A549 treated with AZD9567 at 1 μM for 4 hours (cell line): ENCODE data around the gene RPL10A. TPM values are rescaled to one million over a fixed set of nuclear protein-coding genes. Genes with fewer than 3 reads are reported as not detected.

ENCODE experiments used
- total RNA-seq: library from RNA; stranded (reverse); fragments of 200-300 nt; extraction: Qiagen RNA extraction; gene quantifications from 5 replicates; pipeline ENCODE4 v1.2.3, GENCODE V29; 2022; ENCODE audit not compliant: insufficient read depth

Gene RPL10A
- 1,407 to 1,588 TPM (median 1,574 TPM) in 5 replicates for total RNA-seq

GRCh38 chr6:35468181-35468979 lies at the start of gene RPL10A:
Gene RPL10A (plus strand): TSS chr6:35468401. CDS start chr6:35468435, 34 bp downstream.

DNA sequence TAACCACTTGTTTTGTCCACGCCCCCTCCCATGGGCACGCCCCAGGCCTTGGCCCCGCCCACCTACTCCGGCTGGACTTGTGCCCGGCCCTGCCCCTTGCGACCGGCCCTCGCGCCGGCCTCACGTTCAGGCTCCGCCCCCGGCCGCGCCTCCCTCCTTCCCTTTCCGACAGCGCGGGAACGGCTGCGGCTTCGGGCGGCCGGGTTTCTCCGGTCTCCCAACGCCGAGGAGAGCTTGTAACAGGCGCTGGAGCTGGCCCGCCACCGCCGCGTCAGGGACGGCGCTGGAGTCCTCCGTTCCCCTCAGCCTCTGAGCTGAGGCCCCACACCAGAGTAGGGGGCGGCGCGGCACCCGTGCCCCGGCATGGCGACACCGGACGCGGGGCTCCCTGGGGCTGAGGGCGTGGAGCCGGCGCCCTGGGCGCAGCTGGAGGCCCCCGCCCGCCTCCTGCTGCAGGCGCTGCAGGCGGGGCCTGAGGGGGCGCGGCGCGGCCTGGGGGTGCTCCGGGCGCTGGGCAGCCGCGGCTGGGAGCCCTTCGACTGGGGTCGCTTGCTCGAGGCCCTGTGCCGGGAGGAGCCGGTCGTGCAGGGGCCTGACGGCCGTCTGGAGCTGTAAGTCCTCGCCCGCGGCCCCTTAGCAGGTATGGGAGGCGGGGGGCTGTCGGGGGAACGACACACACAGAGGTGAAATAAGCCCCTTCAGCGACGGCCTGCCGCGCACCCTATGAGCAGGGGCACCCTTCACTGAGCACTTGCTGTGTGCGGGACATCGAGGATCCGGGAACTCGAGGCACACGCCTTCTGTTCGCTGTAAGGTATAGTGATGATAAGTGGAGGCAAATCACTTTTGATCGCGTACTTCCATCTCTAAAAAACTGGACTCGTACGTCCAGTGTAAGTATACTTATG lies 15.8 kb upstream of the RPL10A start, which contains the start of gene FANCE:
FANCE (plus strand) TSS at position 156 of the 908 bp plus-strand sequence; CDS start at position 364, 208 bp downstream.

GRCh38 chr6:35496841-35497570 lies 28.8 kb downstream of the RPL10A start, which contains the start of gene TEAD3:
Gene TEAD3 (minus strand): TSS chr6:35497079.

DNA sequence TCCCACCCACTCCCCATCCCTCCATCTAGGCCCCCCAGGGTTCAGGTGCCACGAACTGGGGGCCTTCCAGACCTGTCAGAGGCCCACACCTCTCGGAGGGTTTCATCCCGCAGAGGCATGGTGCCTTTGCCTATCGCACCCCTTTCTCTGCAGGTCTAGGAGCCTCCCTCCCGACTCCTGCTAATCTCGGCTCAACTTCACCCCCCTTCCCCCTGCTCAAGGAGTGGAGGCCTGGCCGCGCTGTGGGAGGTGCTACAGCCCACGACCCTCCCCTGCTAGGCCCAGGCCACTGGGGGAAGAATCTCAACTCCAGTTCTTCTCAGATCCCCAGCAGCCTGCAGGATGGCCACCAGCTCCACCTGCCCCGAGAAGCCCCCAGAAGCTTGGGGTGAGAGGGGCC lies 44.5 kb downstream of the RPL10A start, which contains the start of gene TULP1:
TULP1 (minus strand) TSS at position 157 of the 400 bp plus-strand sequence; CDS start at position 119, 38 bp downstream.

Other genes with a start within 250 kb of the RPL10A start
- 10.6 to 13.4 TPM (median 10.8 TPM) in 5 replicates for gene ZNF76, start 208.7 kb upstream of the RPL10A start, total RNA-seq
- gene DEF6, start 170.6 kb upstream of the RPL10A start, total RNA-seq, result 0.08 to 0.20 TPM (median 0.09 TPM) in 4 of 5 replicates, not detected in the other
- gene PPARD, start 125.8 kb upstream of the RPL10A start, total RNA-seq, result 5.0 to 7.1 TPM (median 6.4 TPM) in 5 replicates
- 3.9 to 4.4 TPM (median 4.3 TPM) in 5 replicates for gene FANCE, start 16.1 kb upstream of the RPL10A start, total RNA-seq
- 3.5 to 7.6 TPM (median 7.1 TPM) in 5 replicates for gene TEAD3, start 28.7 kb downstream of the RPL10A start, total RNA-seq
- not detected in 5 replicates for gene TULP1, start 44.5 kb downstream of the RPL10A start, total RNA-seq
- 91.6 to 140 TPM (median 128 TPM) in 5 replicates for gene FKBP5, start 220.5 kb downstream of the RPL10A start, total RNA-seq